Transverse colon (tissue), 4 donors: Measurements from ENCODE around the gene XPC. TPM values are rescaled to one million over a fixed set of nuclear protein-coding genes. Genes with fewer than 3 reads are reported as not detected.
"Not testable (repeated sequence)": the region's sequence is repeated elsewhere in the genome, so short reads cannot be mapped to it uniquely, and the experiment has no call there.

ENCODE experiments used
- DNase-seq: peaks from one replicate; pipeline ENCODE4 v3.0.0-alpha.2; 2019
- H3K27ac ChIP-seq, 4 donors: fragments of 200-600 bp; sonication (generic); 2 replicates each; pipeline ENCODE4 v1.5.1; 2016 to 2018; ENCODE audit warnings: inconsistent platforms in 4 of 4
- H3K27me3 ChIP-seq: fragments of 200-600 bp; sonication (generic); 2 replicates; pipeline ENCODE4 v1.5.1; 2017; ENCODE audit warnings: inconsistent platforms
- H3K36me3 ChIP-seq, 4 donors: fragments of 200-600 bp; sonication (generic); 2 replicates each; pipeline ENCODE4 v1.5.1; 2017 to 2019; ENCODE audit warnings: inconsistent platforms in 4 of 4
- H3K4me1 ChIP-seq, 4 donors: fragments of 200-600 bp; sonication (generic); 2 replicates each; pipeline ENCODE4 v1.5.1; 2017 to 2020; ENCODE audit warnings: inconsistent platforms in 4 of 4
- H3K4me3 ChIP-seq, 4 donors: fragments of 200-600 bp; sonication (generic); 1 replicate in 1 of 4; 2 replicates in 3 of 4; pipeline versions ENCODE4 v1.5.1 to v1.6.1; 2017 to 2019; ENCODE audit warnings: inconsistent platforms in 4 of 4
- H3K9me3 ChIP-seq, 2 donors: fragments of 200-600 bp; sonication (generic); 2 replicates each; pipeline ENCODE4 v1.5.1; 2017 to 2019; ENCODE audit warnings: inconsistent platforms in 2 of 2
- CTCF ChIP-seq, 5 experiments: fragments of 200-600 bp in 3 of 5; fragments of 450-650 bp in 2 of 5; sonication (generic) in 3 of 5; IDR thresholded peaks; 1 replicate in 2 of 5; 2 replicates in 3 of 5; pipeline ENCODE4 v1.5.1; 2016 to 2017; ENCODE audit warnings: antibody characterized with exemption in 5 of 5, inconsistent platforms in 3 of 5, mild to moderate bottlenecking in 2 of 5, moderate library complexity in 1 of 5
- EP300 ChIP-seq: sonication (generic); formaldehyde crosslinking; IDR thresholded peaks from one replicate; pipeline ENCODE4 v1.6.1; 2017; ENCODE audit warnings: antibody characterized with exemption, low read depth
- POLR2A ChIP-seq: fragments of 450-650 bp; IDR thresholded peaks from one replicate; pipeline ENCODE4 v1.6.1; 2016; ENCODE audit warnings: antibody characterized with exemption, mild to moderate bottlenecking, moderate library complexity
- POLR2AphosphoS5 ChIP-seq, 3 donors: sonication (generic); formaldehyde crosslinking; IDR thresholded peaks; one replicate each; pipeline ENCODE4 v1.6.1; 2016; ENCODE audit warnings: antibody characterized with exemption in 3 of 3
- WGBS, 2 donors: methylation state at CpG; one replicate each; pipeline ENCODE4 v1.1.5; 2018; ENCODE audit warnings: low coverage in 1 of 2; 5-methylcytosine and 5-hydroxymethylcytosine counted together
- in situ Hi-C, 4 donors: fragments of 200-750 bp; cut with MboI; loops; one replicate each; pipeline versions ENCODE4 v1.15.0 to v1.15.1; 2017; ENCODE audit warnings: low sequenced_read_pairs in 3 of 4, low pct_ligation_motif_present in 1 of 4, low pct_unique_long_range_greater_than_20kb in 1 of 4
- intact Hi-C: fragments of 100-400 bp; cut with DNase I; formaldehyde crosslinking; loops from one replicate; pipeline ENCODE4 v1.15.1; 2023; ENCODE audit warnings: low total_unique reads
- total RNA-seq, 4 donors: library from RNA; depleted of rRNA; stranded (reverse); fragments of >200 nt; gene quantifications; one replicate each; pipeline ENCODE4 v1.1.0, GENCODE V29; 2016

XPC gene
- total RNA-seq, 4 donors from 2014 or later: 30.7 to 287 (median 46.6) TPM

- TF ChIP-seq CTCF (IDR thresholded peaks at IDR 0.05) (no peak), EP300 (no peak), POLR2A (no peak), POLR2AphosphoS5 (IDR thresholded peaks at IDR 0.05) (no peak)
- DNase-seq: no peak
- Histone ChIP-seq H3K4me1 (peaks cover 16 to 33% (median 29%) of the 10 kb centered on the region in 4 donors), H3K36me3 (no peaks in the 10 kb centered on the region), H3K4me3 (peak overlapping the region; percentile 60 to 88 (median 78)), H3K27me3 (no peaks in the 10 kb centered on the region), H3K27ac (peak overlapping the region; percentile 90 to 97 (median 96)), H3K9me3 (no peaks in the 10 kb centered on the region)
- 51 to 77% methylated on average over 3 to 15 of the region's 15 CpGs for WGBS, 2 donors
- intact Hi-C loops: no loop called here
- in situ Hi-C loops: loop anchor here in 2 of 4 donors (10.0 kb wide), 2 partner anchors 51 to 229 kb away; partner anchors contain the start of genes LSM3 (in 1 of the 2) and XPC (in 1 of the 2)
Measured at GRCh38 chr3:14123308-14124222, 54.8 kb downstream of the XPC start.

- no peak overlapping the region for H3K4me3 ChIP-seq
- no peak for DNase-seq
- WGBS, 2 donors: 80 to 85% methylated on average over 2 to 3 of the region's 3 CpGs
- H3K27ac ChIP-seq: no peak overlapping the region
- no peaks in the 10 kb centered on the region for H3K27me3 ChIP-seq
- in situ Hi-C loops (loop anchor here in 2 of 4 donors (10.0 kb wide), 2 partner anchors 52 to 228 kb away; partner anchors contain the start of genes LSM3 (in 1 of the 2) and XPC (in 1 of the 2)), intact Hi-C loops (no loop called here)
- H3K9me3 ChIP-seq: no peaks in the 10 kb centered on the region
- no peaks in the 10 kb centered on the region for H3K36me3 ChIP-seq
- peaks cover 16 to 29% (median 26%) of the 10 kb centered on the region in 4 donors for H3K4me1 ChIP-seq
- TF ChIP-seq EP300 (no peak), POLR2A (no peak), CTCF (IDR thresholded peaks at IDR 0.05) (no peak), POLR2AphosphoS5 (IDR thresholded peaks at IDR 0.05) (no peak)
Measured at GRCh38 chr3:14122301-14122700, 56.1 kb downstream of the XPC start.

GRCh38 chr3:14121859-14122258 lies 56.5 kb downstream of the XPC start:
- in situ Hi-C loops (loop anchor here in 2 of 4 donors (10.0 kb wide), 2 partner anchors 53 to 227 kb away; partner anchors contain the start of genes LSM3 (in 1 of the 2) and XPC (in 1 of the 2)), intact Hi-C loops (no loop called here)
- Histone ChIP-seq H3K27me3 (no peaks in the 10 kb centered on the region), H3K4me3 (no peak overlapping the region), H3K27ac (no peak overlapping the region), H3K36me3 (no peaks in the 10 kb centered on the region), H3K4me1 (peaks cover 16 to 25% (median 22%) of the 10 kb centered on the region in 4 donors), H3K9me3 (no peaks in the 10 kb centered on the region)
- 91% methylated on average over 5 of the region's 5 CpGs; no CpG with 5 or more reads in 1 of the 2 donors for WGBS, 2 donors
- no peak for DNase-seq
- TF ChIP-seq POLR2AphosphoS5 (IDR thresholded peaks at IDR 0.05): no peak
- TF ChIP-seq CTCF (IDR thresholded peaks at IDR 0.05): no peak
- TF ChIP-seq POLR2A: no peak
- no peak for TF ChIP-seq EP300

GRCh38 chr3:14120921-14121448 lies 57.4 kb downstream of the XPC start:
- intact Hi-C loops, H3K36me3 ChIP-seq, H3K27ac ChIP-seq, DNase-seq, H3K4me3 ChIP-seq, H3K27me3 ChIP-seq, H3K9me3 ChIP-seq: not testable (repeated sequence)
- peaks cover 7 to 16% (median 13%) of the 10 kb centered on the region in 4 donors for H3K4me1 ChIP-seq
- in situ Hi-C loops: loop anchor here in 2 of 4 donors (10.0 kb wide), 2 partner anchors 54 to 226 kb away; partner anchors contain the start of genes LSM3 (in 1 of the 2) and XPC (in 1 of the 2)
- WGBS, 2 donors: 95% methylated on average over 2 of the region's 2 CpGs; no CpG with 5 or more reads in 1 of the 2 donors
